ENCODE measurements around the gene RNASE11. TPM values are rescaled to one million over a fixed set of nuclear protein-coding genes. Genes with fewer than 3 reads are reported as not detected.

Gene RNASE11
- polyA plus RNA-seq, 1 experiment, result not detected

DNA sequence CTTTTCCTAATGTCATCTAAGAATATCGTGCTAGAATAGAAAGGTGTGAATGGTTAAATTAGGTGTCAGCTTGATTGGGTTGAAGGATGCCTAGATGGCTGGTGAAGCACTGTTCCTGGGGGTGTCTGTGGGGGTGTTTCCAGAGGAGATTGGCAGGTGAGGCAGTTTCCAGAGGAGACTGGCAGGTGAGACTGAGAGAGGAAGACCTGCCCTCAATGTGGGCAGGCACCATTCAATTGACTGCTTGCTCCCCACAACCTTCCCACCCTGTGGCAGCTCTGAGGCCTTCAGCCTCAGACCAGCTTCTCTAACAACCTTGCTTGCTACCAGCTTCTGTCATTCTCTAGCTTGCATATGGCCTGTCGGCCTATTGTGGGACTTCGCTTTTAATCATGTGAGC, 36.2 kb downstream of the RNASE11 start:
- no peak for DNase-seq (ENCODE audit: low read depth, low spot score)
- Histone ChIP-seq H3K27ac (ENCODE audit: low read depth, low read length) (no peak overlapping the region), H3K9me3 (ENCODE audit: control insufficient read depth, insufficient read depth, low read length) (no peaks in the 10 kb centered on the region), H3K4me3 (ENCODE audit: low read depth, low read length) (no peak overlapping the region), H3K27me3 (ENCODE audit: control insufficient read depth, insufficient read depth, low read length) (peaks cover 5% of the 10 kb centered on the region)
- POLR2A ChIA-PET, result no interaction called here
- TF ChIP-seq, protein P1, sequence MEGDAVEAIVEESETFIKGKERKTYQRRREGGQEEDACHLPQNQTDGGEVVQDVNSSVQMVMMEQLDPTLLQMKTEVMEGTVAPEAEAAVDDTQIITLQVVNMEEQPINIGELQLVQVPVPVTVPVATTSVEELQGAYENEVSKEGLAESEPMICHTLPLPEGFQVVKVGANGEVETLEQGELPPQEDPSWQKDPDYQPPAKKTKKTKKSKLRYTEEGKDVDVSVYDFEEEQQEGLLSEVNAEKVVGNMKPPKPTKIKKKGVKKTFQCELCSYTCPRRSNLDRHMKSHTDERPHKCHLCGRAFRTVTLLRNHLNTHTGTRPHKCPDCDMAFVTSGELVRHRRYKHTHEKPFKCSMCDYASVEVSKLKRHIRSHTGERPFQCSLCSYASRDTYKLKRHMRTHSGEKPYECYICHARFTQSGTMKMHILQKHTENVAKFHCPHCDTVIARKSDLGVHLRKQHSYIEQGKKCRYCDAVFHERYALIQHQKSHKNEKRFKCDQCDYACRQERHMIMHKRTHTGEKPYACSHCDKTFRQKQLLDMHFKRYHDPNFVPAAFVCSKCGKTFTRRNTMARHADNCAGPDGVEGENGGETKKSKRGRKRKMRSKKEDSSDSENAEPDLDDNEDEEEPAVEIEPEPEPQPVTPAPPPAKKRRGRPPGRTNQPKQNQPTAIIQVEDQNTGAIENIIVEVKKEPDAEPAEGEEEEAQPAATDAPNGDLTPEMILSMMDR (IDR thresholded peaks at IDR 0.05; ENCODE audit: low read depth, low read length), result no peak
- CTCF ChIA-PET, result no interaction called here

DNA sequence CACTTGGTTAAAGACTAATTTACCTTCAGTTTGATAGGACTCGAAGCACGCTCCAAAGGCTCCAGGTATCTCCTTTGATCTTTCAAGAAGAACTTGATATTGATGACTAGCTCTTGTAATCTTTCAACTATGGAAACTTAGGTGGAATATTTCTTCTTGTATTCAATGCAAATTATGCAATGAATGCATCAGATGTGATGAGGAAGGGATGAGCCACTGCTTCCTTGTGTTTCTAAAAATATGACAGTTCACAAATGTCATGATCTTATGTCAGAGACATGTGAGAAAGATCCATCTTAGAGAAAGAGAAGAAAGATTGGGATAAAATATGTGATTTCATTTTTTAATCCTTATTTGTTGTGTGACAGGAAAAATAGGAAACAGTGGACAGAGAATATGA, 36.9 kb downstream of the RNASE11 start:
- Histone ChIP-seq H3K9me3 (ENCODE audit: control insufficient read depth, insufficient read depth, low read length) (no peaks in the 10 kb centered on the region), H3K27me3 (ENCODE audit: control insufficient read depth, insufficient read depth, low read length) (peaks cover 8% of the 10 kb centered on the region), H3K4me3 (ENCODE audit: low read depth, low read length) (no peak overlapping the region), H3K27ac (ENCODE audit: low read depth, low read length) (no peak overlapping the region)
- POLR2A ChIA-PET, result no interaction called here
- TF ChIP-seq, protein P1 (IDR thresholded peaks at IDR 0.05; ENCODE audit: low read depth, low read length), result no peak
- CTCF ChIA-PET, result no interaction called here
- DNase-seq (ENCODE audit: low read depth, low spot score), result no peak

DNA sequence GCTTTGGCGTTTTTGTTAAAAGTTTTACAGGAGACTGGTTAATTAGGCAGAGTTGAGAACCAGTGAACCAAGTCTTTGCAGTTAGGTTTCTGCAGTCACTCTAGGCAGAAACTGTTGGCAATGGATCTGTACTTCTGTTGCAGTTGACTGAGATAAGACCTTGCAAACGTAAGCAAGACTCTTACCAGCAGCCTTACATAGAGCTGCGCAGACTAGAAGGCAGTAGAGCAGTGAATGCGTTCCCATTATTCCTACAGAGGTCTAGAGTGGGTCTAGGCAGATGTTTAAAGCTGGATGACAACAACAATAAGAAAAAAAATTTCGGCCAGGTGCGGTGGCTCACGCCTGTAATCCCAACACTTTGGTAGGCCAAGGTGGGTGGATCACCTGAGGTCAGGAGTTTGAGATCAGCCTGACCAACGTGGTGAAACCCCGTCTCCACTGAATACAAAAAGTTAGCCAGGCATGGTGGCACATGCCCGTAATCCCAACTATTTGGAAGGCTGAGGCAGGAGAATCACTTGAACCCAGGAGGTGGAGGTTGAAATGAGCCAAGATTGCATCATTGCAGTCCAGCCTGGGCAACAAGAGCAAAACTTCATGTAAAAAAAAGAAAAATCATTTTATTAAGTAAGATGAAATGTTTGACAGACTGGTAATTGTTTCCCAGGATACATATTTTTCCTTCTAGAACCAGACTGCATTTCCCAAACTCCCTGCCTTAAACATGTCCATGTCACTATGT, 39.2 kb downstream of the RNASE11 start:
- DNase-seq (ENCODE audit: low read depth, low spot score), result no peak
- Histone ChIP-seq H3K4me3 (ENCODE audit: low read depth, low read length) (no peak overlapping the region), H3K9me3 (ENCODE audit: control insufficient read depth, insufficient read depth, low read length) (no peaks in the 10 kb centered on the region), H3K27ac (ENCODE audit: low read depth, low read length) (no peak overlapping the region), H3K27me3 (ENCODE audit: control insufficient read depth, insufficient read depth, low read length) (peaks cover 8% of the 10 kb centered on the region)
- ChIA-PET POLR2A (no interaction called here), CTCF (interaction anchor here (1.1 to 1.7 kb wide), 3 partner anchors 18 to 221 kb away, joined by 3 to 9 read pairs (median 3); no protein-coding TSS in a partner anchor)
- TF ChIP-seq, protein P1 (IDR thresholded peaks at IDR 0.05; ENCODE audit: low read depth, low read length), result no peak

DNA sequence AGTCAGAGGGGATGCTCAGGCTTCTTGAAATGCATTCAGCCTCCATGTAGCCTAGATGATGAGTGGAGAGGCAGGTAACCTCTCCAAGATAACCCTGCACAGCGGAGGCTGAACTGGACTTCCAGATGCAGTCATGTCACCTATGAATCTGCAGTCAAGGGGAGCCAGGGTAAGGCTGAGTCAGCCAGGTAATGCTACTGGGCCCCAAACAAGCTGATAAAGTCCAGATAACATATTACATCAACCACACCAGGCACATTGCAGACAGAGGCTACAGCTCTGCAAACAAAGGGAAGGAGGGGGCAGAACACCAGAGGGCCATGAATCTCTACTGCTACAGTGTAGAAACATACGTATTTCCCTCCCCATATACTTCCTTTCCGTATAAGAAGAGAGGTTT, 40.9 kb downstream of the RNASE11 start:
- no peak for DNase-seq (ENCODE audit: low read depth, low spot score)
- CTCF ChIA-PET, result interaction anchor here (1.6 kb wide), 1 partner anchor 219 kb away, joined by 3 read pairs; no protein-coding TSS in a partner anchor
- Histone ChIP-seq H3K27me3 (ENCODE audit: control insufficient read depth, insufficient read depth, low read length) (peaks cover 8% of the 10 kb centered on the region), H3K4me3 (ENCODE audit: low read depth, low read length) (no peak overlapping the region), H3K9me3 (ENCODE audit: control insufficient read depth, insufficient read depth, low read length) (no peaks in the 10 kb centered on the region), H3K27ac (ENCODE audit: low read depth, low read length) (no peak overlapping the region)
- TF ChIP-seq, protein P1 (IDR thresholded peaks at IDR 0.05; ENCODE audit: low read depth, low read length), result no peak
- POLR2A ChIA-PET, result no interaction called here

DNA sequence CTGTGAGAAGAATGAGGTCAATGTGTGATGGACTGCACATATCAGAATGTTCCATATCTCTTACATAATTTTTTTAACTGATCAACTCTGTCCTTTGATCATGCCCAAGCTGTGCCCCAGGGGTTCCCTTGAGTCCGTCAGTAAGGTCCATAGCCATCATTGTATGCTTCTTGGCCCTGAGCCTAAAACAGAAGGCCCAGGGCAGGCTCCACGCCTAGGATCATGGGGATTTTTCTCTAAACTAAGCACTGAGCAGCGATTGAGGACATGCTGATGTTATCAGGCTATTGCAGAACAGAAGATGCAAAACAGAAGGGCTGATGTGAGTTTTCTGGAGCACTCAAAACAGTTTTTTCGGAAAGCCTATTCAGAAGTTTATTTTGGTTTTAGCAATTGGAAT, 47.9 kb downstream of the RNASE11 start:
- TF ChIP-seq, protein P1 (IDR thresholded peaks at IDR 0.05; ENCODE audit: low read depth, low read length), result no peak
- no peaks in the 10 kb centered on the region for H3K9me3 ChIP-seq (ENCODE audit: control insufficient read depth, insufficient read depth, low read length)
- POLR2A ChIA-PET, result no interaction called here
- H3K4me3 ChIP-seq (ENCODE audit: low read depth, low read length), result no peak overlapping the region
- peaks cover 2% of the 10 kb centered on the region for H3K27me3 ChIP-seq (ENCODE audit: control insufficient read depth, insufficient read depth, low read length)
- no peak overlapping the region for H3K27ac ChIP-seq (ENCODE audit: low read depth, low read length)
- CTCF ChIA-PET, result interaction anchor here (1.7 kb wide), 1 partner anchor 10 kb away, joined by 7 read pairs; no protein-coding TSS in a partner anchor
- no peak for DNase-seq (ENCODE audit: low read depth, low spot score)

Measured in AG04450 (cell line).